Colonic mucosa (tissue), 4 donors: Measurements from ENCODE around the gene PPFIA4. TPM values are rescaled to one million over a fixed set of nuclear protein-coding genes. Genes with fewer than 3 reads are reported as not detected.

ENCODE experiments used
- DNase-seq: peaks from one replicate; pipeline ENCODE4 v3.0.0-alpha.2; 2020
- H3K27ac ChIP-seq: fragments of 200-600 bp; one replicate; pipeline ENCODE4 v1.8.0; 2021
- H3K27me3 ChIP-seq: fragments of 200-600 bp; one replicate; pipeline ENCODE4 v1.8.0; 2021
- H3K36me3 ChIP-seq: fragments of 200-600 bp; one replicate; pipeline ENCODE4 v1.8.0; 2021
- H3K4me1 ChIP-seq: fragments of 200-600 bp; one replicate; pipeline ENCODE4 v1.8.0; 2021; ENCODE audit warnings: mild to moderate bottlenecking
- H3K4me3 ChIP-seq: fragments of 200-600 bp; one replicate; pipeline ENCODE4 v1.8.0; 2021
- H3K9ac ChIP-seq, 2 donors: one replicate each; pipeline ENCODE4 v1.7.0; 2013; ENCODE audit warnings: control low read depth in 2 of 2, low read depth in 2 of 2, low read length in 2 of 2
- H3K9me3 ChIP-seq: fragments of 200-600 bp; one replicate; pipeline ENCODE4 v1.8.0; 2021
- intact Hi-C: fragments of 100-400 bp; cut with DNase I; formaldehyde crosslinking; loops from one replicate; pipeline ENCODE4 v1.14.1; 2022
- total RNA-seq, 2 donors: library from RNA; stranded (reverse); fragmentation: NEBNext Ultra II Directional in 1 of 2; extraction: Animal tissue kit (Norgen Biotek cat#: 25700) in 1 of 2; gene quantifications; one replicate each; pipeline ENCODE4 v1.2.1, GENCODE V29; 2021
- TF ChIP-seq, protein P1 (sequence below): fragments of 200-600 bp; IDR thresholded peaks from one replicate; pipeline ENCODE4 v1.8.0; 2022; ENCODE audit warnings: antibody characterized with exemption, mild to moderate bottlenecking
- donor health status: healthy.
- donor health status: DM: no; HTN: no; CAD: no.
- donor health status: DM: no; HTN: no; CAD: no.

Gene PPFIA4
- total RNA-seq, 2 donors from 2014 or later = 1.6 to 7.3 TPM

DNA sequence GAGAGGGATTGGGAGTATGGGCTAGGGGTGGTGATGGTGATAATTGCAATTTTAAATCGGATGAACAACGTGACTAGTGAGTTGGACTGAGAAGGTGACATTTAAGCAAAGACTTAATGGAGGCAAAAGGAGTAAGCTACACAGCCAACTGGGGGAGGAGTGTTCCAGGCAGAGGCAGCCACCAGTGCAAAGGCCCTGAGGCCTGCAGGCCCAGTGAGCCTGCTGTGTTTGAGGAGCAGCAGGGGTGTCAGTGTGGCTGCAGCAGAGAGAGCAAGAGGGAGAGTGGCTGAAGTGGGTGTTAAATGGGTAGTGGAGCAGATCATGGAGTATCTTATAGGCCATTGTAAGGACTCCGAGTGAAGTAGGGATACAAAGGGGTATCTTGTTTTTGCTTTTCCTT, 40.7 kb downstream of the PPFIA4 start:
- Histone ChIP-seq H3K4me3 (no peak overlapping the region), H3K9me3 (no peaks in the 10 kb centered on the region), H3K36me3 (no peaks in the 10 kb centered on the region), H3K4me1 (no peaks in the 10 kb centered on the region), H3K27ac (no peak overlapping the region), H3K9ac (no peak overlapping the region), H3K27me3 (no peaks in the 10 kb centered on the region)
- TF ChIP-seq, protein P1, sequence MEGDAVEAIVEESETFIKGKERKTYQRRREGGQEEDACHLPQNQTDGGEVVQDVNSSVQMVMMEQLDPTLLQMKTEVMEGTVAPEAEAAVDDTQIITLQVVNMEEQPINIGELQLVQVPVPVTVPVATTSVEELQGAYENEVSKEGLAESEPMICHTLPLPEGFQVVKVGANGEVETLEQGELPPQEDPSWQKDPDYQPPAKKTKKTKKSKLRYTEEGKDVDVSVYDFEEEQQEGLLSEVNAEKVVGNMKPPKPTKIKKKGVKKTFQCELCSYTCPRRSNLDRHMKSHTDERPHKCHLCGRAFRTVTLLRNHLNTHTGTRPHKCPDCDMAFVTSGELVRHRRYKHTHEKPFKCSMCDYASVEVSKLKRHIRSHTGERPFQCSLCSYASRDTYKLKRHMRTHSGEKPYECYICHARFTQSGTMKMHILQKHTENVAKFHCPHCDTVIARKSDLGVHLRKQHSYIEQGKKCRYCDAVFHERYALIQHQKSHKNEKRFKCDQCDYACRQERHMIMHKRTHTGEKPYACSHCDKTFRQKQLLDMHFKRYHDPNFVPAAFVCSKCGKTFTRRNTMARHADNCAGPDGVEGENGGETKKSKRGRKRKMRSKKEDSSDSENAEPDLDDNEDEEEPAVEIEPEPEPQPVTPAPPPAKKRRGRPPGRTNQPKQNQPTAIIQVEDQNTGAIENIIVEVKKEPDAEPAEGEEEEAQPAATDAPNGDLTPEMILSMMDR = no peak
- intact Hi-C loops = no loop called here
- DNase-seq = no peak

DNA sequence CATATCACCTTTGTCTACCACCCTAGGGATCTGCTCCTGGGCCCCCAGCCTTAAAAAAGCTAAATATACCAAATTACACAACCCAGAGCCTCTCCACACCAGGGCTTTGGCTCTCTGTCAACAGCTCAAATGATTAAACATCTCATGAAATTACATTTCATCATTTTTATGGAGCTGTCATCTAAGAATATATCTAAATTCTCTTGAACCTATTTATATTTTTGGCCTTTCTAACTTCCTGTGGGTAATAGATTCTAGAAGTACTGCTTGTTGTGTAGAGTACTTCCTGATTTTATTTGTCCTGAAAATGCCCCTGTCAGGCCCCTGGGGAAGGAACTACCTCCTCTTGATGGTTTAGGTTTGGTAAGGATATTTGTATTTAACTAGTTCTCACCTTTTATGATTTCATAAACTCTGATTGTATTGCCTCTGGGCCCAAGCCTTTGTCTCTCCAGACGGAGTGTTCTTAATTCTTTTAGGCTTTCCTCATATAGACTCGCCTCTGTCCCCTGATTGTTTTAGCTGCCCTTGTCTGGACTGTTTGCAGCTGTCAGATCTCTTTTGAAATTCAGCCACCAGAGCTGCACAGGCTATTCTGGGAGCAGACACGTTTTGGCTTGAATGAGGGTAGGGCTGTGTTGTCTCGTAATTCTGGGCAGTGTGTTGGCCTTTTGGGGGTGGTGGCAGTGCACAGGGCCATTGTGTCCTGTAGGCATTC, 42.9 kb downstream of the PPFIA4 start:
- H3K4me1 ChIP-seq = no peaks in the 10 kb centered on the region
- no peak overlapping the region for H3K4me3 ChIP-seq
- no peak overlapping the region for H3K27ac ChIP-seq
- H3K27me3 ChIP-seq = peaks cover 2% of the 10 kb centered on the region
- intact Hi-C loops = no loop called here
- H3K9ac ChIP-seq = no peak overlapping the region
- no peaks in the 10 kb centered on the region for H3K36me3 ChIP-seq
- H3K9me3 ChIP-seq = no peaks in the 10 kb centered on the region
- no peak for DNase-seq
- TF ChIP-seq, protein P1 = no peak

DNA sequence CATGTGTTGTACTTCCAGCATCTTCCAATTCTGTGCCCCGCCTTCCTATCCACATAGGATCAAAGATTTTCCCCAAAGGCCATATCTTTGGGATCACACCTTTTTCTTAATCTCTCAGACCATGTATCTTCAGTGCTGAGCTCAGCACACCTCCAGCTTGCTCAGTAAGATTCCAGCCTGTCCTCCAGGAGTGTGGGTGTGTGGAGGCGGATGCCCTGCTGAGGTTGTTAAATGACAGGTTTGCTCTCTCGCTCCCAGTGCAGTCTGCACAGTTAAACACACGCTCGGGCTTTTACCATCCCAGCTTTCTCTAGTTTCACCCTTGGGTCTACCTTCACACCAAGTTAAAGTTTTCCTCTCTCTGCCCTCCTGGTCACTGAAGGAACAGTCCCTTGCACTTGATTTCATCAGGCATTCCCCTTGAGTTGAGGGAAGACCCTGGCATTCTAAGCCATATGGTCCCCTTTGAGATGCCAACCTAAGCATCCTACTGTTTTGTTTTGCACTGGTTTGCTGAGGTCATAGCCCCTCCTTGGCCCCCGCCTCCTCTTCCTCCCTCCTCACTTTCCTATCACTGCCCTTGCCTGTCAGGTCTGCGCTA, 45.8 kb downstream of the PPFIA4 start:
- TF ChIP-seq, protein P1 = no peak
- Histone ChIP-seq H3K36me3 (no peaks in the 10 kb centered on the region), H3K27ac (no peak overlapping the region), H3K9ac (no peak overlapping the region), H3K4me3 (no peak overlapping the region), H3K9me3 (no peaks in the 10 kb centered on the region), H3K27me3 (peaks cover 18% of the 10 kb centered on the region), H3K4me1 (no peaks in the 10 kb centered on the region)
- DNase-seq = no peak
- intact Hi-C loops = no loop called here

DNA sequence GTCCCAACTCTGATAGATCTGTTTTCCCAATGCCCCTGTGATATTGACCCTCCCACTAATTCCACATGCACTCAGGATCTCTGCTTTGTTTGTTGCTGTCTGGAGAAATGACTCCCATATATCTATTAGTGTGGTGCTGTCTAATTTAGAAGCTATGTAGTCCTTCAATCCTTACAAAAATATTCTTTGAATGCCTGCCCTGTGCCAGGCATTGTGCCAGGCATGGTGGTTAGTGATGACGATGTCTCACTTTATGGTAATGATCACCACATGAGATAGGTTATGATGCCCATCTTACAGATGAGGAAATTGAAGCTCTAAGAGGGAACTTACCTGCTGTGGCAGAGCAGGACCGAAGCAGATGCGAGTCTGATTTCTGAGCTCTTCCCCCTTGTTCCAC, 46.6 kb downstream of the PPFIA4 start:
- peaks cover 18% of the 10 kb centered on the region for H3K27me3 ChIP-seq
- no peak overlapping the region for H3K9ac ChIP-seq
- H3K4me3 ChIP-seq = no peak overlapping the region
- H3K27ac ChIP-seq = no peak overlapping the region
- H3K36me3 ChIP-seq = no peaks in the 10 kb centered on the region
- TF ChIP-seq, protein P1 = no peak
- intact Hi-C loops = no loop called here
- DNase-seq = no peak
- H3K4me1 ChIP-seq = no peaks in the 10 kb centered on the region
- H3K9me3 ChIP-seq = no peaks in the 10 kb centered on the region

DNA sequence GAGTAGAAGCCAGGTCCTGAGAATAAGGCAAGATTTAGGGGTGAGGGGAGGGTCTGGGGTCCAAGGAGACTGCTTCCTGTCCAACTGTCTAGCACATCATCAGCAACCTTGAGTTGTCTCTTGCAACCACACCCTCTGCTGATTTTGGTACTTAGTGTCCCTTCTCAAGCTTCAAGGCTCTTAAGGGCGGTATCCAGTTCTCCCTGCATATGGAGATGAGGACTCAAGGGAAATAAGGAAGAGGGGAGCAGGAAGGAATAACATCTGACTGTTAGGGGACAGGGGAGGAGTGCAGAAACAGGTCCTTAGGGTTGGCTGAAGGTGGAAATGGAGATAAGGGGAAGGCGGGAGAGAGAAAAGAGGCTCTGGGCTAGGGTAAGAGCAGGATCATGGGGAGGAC, 47.2 kb downstream of the PPFIA4 start:
- no peaks in the 10 kb centered on the region for H3K4me1 ChIP-seq
- no peak overlapping the region for H3K27ac ChIP-seq
- intact Hi-C loops = no loop called here

More for the DNA sequence above, 47.2 kb downstream of the PPFIA4 start:
- DNase-seq = no peak
- H3K4me3 ChIP-seq = no peak overlapping the region
- no peaks in the 10 kb centered on the region for H3K36me3 ChIP-seq
- H3K9ac ChIP-seq = no peak overlapping the region
- TF ChIP-seq, protein P1 = no peak
- no peaks in the 10 kb centered on the region for H3K9me3 ChIP-seq
- peaks cover 18% of the 10 kb centered on the region for H3K27me3 ChIP-seq
